Caco-2 (cell line): Measurements from ENCODE around the gene HMGXB4. TPM values are rescaled to one million over a fixed set of nuclear protein-coding genes. Genes with fewer than 3 reads are reported as not detected.

Experiments used
- BruUV-seq: library from RNA; stranded (reverse); fragments of 400-500 nt; replicated peaks from 2 replicates; lab custom pipeline; 2021; lab: Mats Ljungman, UMichigan
- CTCF ChIA-PET: fragments of 300-600 bp; sonication (Branson Sonifier 250); formaldehyde crosslinking; loops from one replicate; lab custom pipeline; 2022; ENCODE audit warnings: antibody characterized with exemption; lab: Charles Lee
- POLR2A ChIA-PET: fragments of 300-600 bp; sonication (Branson Sonifier 250); formaldehyde crosslinking; loops from one replicate; lab custom pipeline; 2022; ENCODE audit warnings: antibody characterized with exemption; lab: Charles Lee
- DNase-seq, 2 experiments: peaks; one replicate each; pipeline versions ENCODE4 v3.0.0 to v3.0.0-alpha.2; 2020 to 2022
- H3K27me3 ChIP-seq: replicated peaks from 2 replicates; pipeline ENCODE4 v1.6.0; 2011; ENCODE audit warnings: low read length; ENCODE audit not compliant: control insufficient read depth, insufficient read depth
- H3K36me3 ChIP-seq: 2 replicates; pipeline ENCODE4 v1.5.1; 2011; ENCODE audit warnings: low read length; ENCODE audit not compliant: control insufficient read depth, insufficient read depth
- H3K4me1 ChIP-seq: fragments of 250-450 bp; sonication (Bioruptor Pico); 2 replicates; pipeline ENCODE4 v1.5.1; 2020; ENCODE audit warnings: mild to moderate bottlenecking
- H3K4me3 ChIP-seq: 2 replicates; pipeline ENCODE4 v1.5.1; 2011; ENCODE audit warnings: low read depth, mild to moderate bottlenecking, control low read depth, low read length
- H3K9me3 ChIP-seq: fragments of 250-450 bp; sonication (Bioruptor Pico); 2 replicates; pipeline ENCODE4 v1.5.1; 2020; ENCODE audit warnings: mild to moderate bottlenecking, moderate library complexity
- H3K27ac Mint-ChIP-seq: one replicate; pipeline ENCODE4 v1.8.0; 2022; ENCODE audit warnings: mixed read lengths; ENCODE audit not compliant: unreplicated experiment
- H3K27me3 Mint-ChIP-seq: one replicate; pipeline ENCODE4 v1.8.0; 2022; ENCODE audit warnings: mixed read lengths; ENCODE audit not compliant: insufficient read depth, unreplicated experiment
- H3K36me3 Mint-ChIP-seq: one replicate; pipeline ENCODE4 v1.8.0; 2022; ENCODE audit warnings: mild to moderate bottlenecking, mixed read lengths; ENCODE audit not compliant: insufficient read depth, unreplicated experiment
- H3K4me1 Mint-ChIP-seq: one replicate; pipeline ENCODE4 v1.8.0; 2022; ENCODE audit warnings: low read depth, mixed read lengths; ENCODE audit not compliant: unreplicated experiment
- H3K4me3 Mint-ChIP-seq: one replicate; pipeline ENCODE4 v1.8.0; 2022; ENCODE audit warnings: mild to moderate bottlenecking, moderate library complexity, mixed read lengths; ENCODE audit not compliant: unreplicated experiment
- H3K9me3 Mint-ChIP-seq: one replicate; pipeline ENCODE4 v1.8.0; 2022; ENCODE audit warnings: mixed read lengths; ENCODE audit not compliant: unreplicated experiment
- CTCF ChIP-seq, 2 experiments: fragments of 200-600 bp in 1 of 2; IDR thresholded peaks; 1 replicate in 1 of 2; 2 replicates in 1 of 2; pipeline versions ENCODE4 v1.5.1 to v1.8.0; 2011 to 2022; ENCODE audit warnings: antibody characterized with exemption in 1 of 2, control low read depth in 1 of 2, inconsistent platforms in 1 of 2, low read depth in 1 of 2, low read length in 1 of 2, mild to moderate bottlenecking in 1 of 2, moderate library complexity in 1 of 2; ENCODE audit not compliant: insufficient read depth in 1 of 2, severe bottlenecking in 1 of 2, unreplicated experiment in 1 of 2
- intact Hi-C: fragments of 100-400 bp; cut with micrococcal nuclease; formaldehyde crosslinking; loops from one replicate; pipeline ENCODE4 v1.10.0; 2022; ENCODE audit not compliant: unreplicated experiment
- total RNA-seq: library from RNA; stranded (reverse); gene quantifications from 2 replicates; pipeline ENCODE4 v1.2.3, GENCODE V29; 2022

The HMGXB4 gene
- total RNA-seq, 1 experiment from 2014 or later, result 22.3 TPM

GRCh38 chr22:35226958-35227647 is 30.2 kb upstream of the HMGXB4 start:
- no peaks in the 10 kb centered on the region for H3K4me1 ChIP-seq
- no peak overlapping the region for H3K4me3 ChIP-seq
- no peaks in the 10 kb centered on the region for H3K9me3 ChIP-seq
- no peak overlapping the region for H3K4me3 Mint-ChIP-seq
- 0 out of 2 replicates have a peak, but pooled peaks cover 1% of the 10 kb centered on the region for H3K27me3 ChIP-seq
- intact Hi-C loops, result no loop called here
- H3K36me3 Mint-ChIP-seq, result no peaks in the 10 kb centered on the region
- no peak for DNase-seq
- no peaks in the 10 kb centered on the region for H3K4me1 Mint-ChIP-seq
- H3K36me3 ChIP-seq, result no peaks in the 10 kb centered on the region
- BruUV-seq, result no TSS peak
- TF ChIP-seq CTCF (IDR thresholded peaks at IDR 0.05; ENCODE audit: insufficient read depth in 1 of 2, low read depth in 1 of 2, low read length in 1 of 2, severe bottlenecking in 1 of 2, unreplicated experiment in 1 of 2), result no peak
- ChIA-PET CTCF (no interaction called here), POLR2A (no interaction called here)
- H3K9me3 Mint-ChIP-seq, result no peaks in the 10 kb centered on the region
- H3K27ac Mint-ChIP-seq, result no peak overlapping the region
- peaks cover 17% of the 10 kb centered on the region for H3K27me3 Mint-ChIP-seq

GRCh38 chr22:35229865-35230264 is 27.4 kb upstream of the HMGXB4 start:
- H3K9me3 Mint-ChIP-seq, result no peaks in the 10 kb centered on the region
- Histone ChIP-seq H3K4me3 (no peak overlapping the region), H3K9me3 (no peaks in the 10 kb centered on the region), H3K36me3 (no peaks in the 10 kb centered on the region), H3K27me3 (no peaks in the 10 kb centered on the region), H3K4me1 (no peaks in the 10 kb centered on the region)
- BruUV-seq, result no TSS peak
- POLR2A ChIA-PET, result no interaction called here
- no peak for DNase-seq
- intact Hi-C loops, result loop anchor here (2.0 kb wide), 1 partner anchor 75 kb away; no protein-coding TSS in a partner anchor
- no peak overlapping the region for H3K27ac Mint-ChIP-seq
- CTCF ChIA-PET, result no interaction called here
- no peak overlapping the region for H3K4me3 Mint-ChIP-seq
- H3K36me3 Mint-ChIP-seq, result no peaks in the 10 kb centered on the region
- H3K27me3 Mint-ChIP-seq, result peaks cover 18% of the 10 kb centered on the region
- TF ChIP-seq CTCF (IDR thresholded peaks at IDR 0.05; ENCODE audit: insufficient read depth in 1 of 2, low read depth in 1 of 2, low read length in 1 of 2, severe bottlenecking in 1 of 2, unreplicated experiment in 1 of 2), result no peak
- H3K4me1 Mint-ChIP-seq, result no peaks in the 10 kb centered on the region

DNA sequence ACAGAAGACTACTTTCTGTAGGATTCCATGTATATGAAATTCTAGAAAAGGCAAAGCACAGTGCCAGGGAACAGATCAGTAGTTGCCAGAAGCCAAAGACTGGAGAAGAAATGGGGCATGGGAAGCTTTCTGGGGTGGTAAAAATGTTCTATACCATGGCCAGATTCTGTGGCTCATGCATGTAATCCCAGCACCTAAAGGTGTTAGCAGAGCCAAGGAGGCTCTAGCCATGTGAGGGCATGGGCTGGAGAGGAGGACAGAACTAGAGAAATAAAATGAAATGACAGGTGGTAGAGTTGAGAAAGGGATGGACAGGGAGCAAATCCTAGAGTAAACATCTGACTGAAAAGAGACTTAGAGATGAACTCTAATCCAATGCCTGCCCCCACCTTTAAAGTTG is 26.9 kb upstream of the HMGXB4 start:
- POLR2A ChIA-PET, result no interaction called here
- BruUV-seq, result TSS peak; percentile 80

More for the DNA sequence above, 26.9 kb upstream of the HMGXB4 start:
- no peaks in the 10 kb centered on the region for H3K27me3 ChIP-seq
- no peaks in the 10 kb centered on the region for H3K36me3 Mint-ChIP-seq
- H3K4me3 ChIP-seq, result no peak overlapping the region
- H3K9me3 ChIP-seq, result no peaks in the 10 kb centered on the region
- H3K4me1 Mint-ChIP-seq, result no peaks in the 10 kb centered on the region
- no peak for DNase-seq
- peaks cover 18% of the 10 kb centered on the region for H3K27me3 Mint-ChIP-seq
- no peak for TF ChIP-seq CTCF (IDR thresholded peaks at IDR 0.05; ENCODE audit: insufficient read depth in 1 of 2, low read depth in 1 of 2, low read length in 1 of 2, severe bottlenecking in 1 of 2, unreplicated experiment in 1 of 2)
- no peaks in the 10 kb centered on the region for H3K9me3 Mint-ChIP-seq
- CTCF ChIA-PET, result no interaction called here
- no peaks in the 10 kb centered on the region for H3K4me1 ChIP-seq
- intact Hi-C loops, result loop anchor here (2.0 kb wide), 1 partner anchor 76 kb away; no protein-coding TSS in a partner anchor
- no peak overlapping the region for H3K27ac Mint-ChIP-seq
- no peaks in the 10 kb centered on the region for H3K36me3 ChIP-seq
- peak overlapping the region; percentile 6 for H3K4me3 Mint-ChIP-seq
